Thyroid gland (tissue), 4 donors: Measurements from ENCODE around the gene CDH4. TPM values are rescaled to one million over a fixed set of nuclear protein-coding genes. Genes with fewer than 3 reads are reported as not detected.

Experiments
- DNase-seq, 2 donors: peaks; one replicate each; pipeline ENCODE4 v3.0.0-alpha.2; 2019
- H3K27ac ChIP-seq, 3 donors: fragments of 200-600 bp; sonication (generic); 1 replicate in 2 of 3; 2 replicates in 1 of 3; pipeline ENCODE4 v1.5.1; 2016 to 2019; ENCODE audit warnings: mild to moderate bottlenecking in 1 of 3, moderate library complexity in 1 of 3
- H3K27me3 ChIP-seq: fragments of 200-600 bp; sonication (generic); one replicate; pipeline ENCODE4 v1.5.1; 2019
- H3K36me3 ChIP-seq, 2 donors: fragments of 200-600 bp; sonication (generic); one replicate each; pipeline ENCODE4 v1.5.1; 2016 to 2019
- H3K4me1 ChIP-seq, 2 donors: fragments of 200-600 bp; sonication (generic); one replicate each; pipeline ENCODE4 v1.5.1; 2017 to 2019
- H3K4me3 ChIP-seq, 3 donors: fragments of 200-600 bp; sonication (generic); replicated peaks in 1 of 3; 1 replicate in 2 of 3; 2 replicates in 1 of 3; pipeline ENCODE4 v1.5.1; 2016; ENCODE audit warnings: mild to moderate bottlenecking in 1 of 3
- H3K9me3 ChIP-seq: fragments of 200-600 bp; sonication (generic); one replicate; pipeline ENCODE4 v1.5.1; 2017
- POLR2A ChIP-seq, 2 donors: fragments of 450-650 bp; IDR thresholded peaks; one replicate each; pipeline ENCODE4 v1.6.1; 2017; ENCODE audit warnings: antibody characterized with exemption in 2 of 2, mild to moderate bottlenecking in 2 of 2, moderate library complexity in 1 of 2
- WGBS, 2 donors: methylation state at CpG; one replicate each; pipeline ENCODE4 v1.1.5; 2017; 5-methylcytosine and 5-hydroxymethylcytosine counted together
- intact Hi-C: fragments of 100-400 bp; cut with DNase I; formaldehyde crosslinking; loops from one replicate; pipeline ENCODE4 v1.15.1; 2023
- total RNA-seq, 4 donors: library from RNA; depleted of rRNA; stranded (reverse); fragments of >200 nt; gene quantifications; one replicate each; pipeline ENCODE4 v1.2.3, GENCODE V29; 2016
- TF ChIP-seq, protein P1 (sequence below), 6 experiments: fragments of 200-600 bp in 3 of 6; fragments of 450-650 bp in 3 of 6; sonication (generic) in 3 of 6; IDR thresholded peaks; one replicate each; pipeline ENCODE4 v1.5.1; 2016 to 2019; ENCODE audit warnings: antibody characterized with exemption in 6 of 6, mild to moderate bottlenecking in 2 of 6, inconsistent platforms in 1 of 6, moderate library complexity in 1 of 6

The CDH4 gene
- total RNA-seq, 4 donors from 2014 or later: 0.22 to 0.29 (median 0.29) TPM; not detected in 1

DNA sequence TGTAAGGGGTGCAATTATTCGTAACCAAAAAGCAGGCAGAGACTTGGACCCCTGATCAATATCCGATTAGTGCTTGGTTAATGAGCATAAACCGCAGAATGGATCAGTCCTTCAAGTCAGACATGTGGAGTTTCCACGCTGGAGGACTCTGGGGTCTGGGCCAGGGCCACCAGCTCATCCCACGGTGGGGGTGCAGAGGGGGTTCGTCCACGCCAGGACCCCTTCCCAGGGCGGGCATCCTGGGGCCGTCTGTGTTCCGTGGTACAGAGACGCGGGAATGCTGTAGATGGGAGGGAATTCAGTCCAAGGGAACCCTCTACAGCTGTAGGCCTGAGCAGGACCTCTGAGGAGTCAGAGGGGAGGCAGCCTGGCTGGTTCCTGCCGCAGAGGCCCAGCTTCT, 615.9 kb downstream of the CDH4 start:
- H3K27me3 ChIP-seq: no peaks in the 10 kb centered on the region
- no peaks in the 10 kb centered on the region for H3K4me1 ChIP-seq
- H3K27ac ChIP-seq: no peak overlapping the region
- intact Hi-C loops: no loop called here
- no peak for DNase-seq
- TF ChIP-seq, protein P1, sequence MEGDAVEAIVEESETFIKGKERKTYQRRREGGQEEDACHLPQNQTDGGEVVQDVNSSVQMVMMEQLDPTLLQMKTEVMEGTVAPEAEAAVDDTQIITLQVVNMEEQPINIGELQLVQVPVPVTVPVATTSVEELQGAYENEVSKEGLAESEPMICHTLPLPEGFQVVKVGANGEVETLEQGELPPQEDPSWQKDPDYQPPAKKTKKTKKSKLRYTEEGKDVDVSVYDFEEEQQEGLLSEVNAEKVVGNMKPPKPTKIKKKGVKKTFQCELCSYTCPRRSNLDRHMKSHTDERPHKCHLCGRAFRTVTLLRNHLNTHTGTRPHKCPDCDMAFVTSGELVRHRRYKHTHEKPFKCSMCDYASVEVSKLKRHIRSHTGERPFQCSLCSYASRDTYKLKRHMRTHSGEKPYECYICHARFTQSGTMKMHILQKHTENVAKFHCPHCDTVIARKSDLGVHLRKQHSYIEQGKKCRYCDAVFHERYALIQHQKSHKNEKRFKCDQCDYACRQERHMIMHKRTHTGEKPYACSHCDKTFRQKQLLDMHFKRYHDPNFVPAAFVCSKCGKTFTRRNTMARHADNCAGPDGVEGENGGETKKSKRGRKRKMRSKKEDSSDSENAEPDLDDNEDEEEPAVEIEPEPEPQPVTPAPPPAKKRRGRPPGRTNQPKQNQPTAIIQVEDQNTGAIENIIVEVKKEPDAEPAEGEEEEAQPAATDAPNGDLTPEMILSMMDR (IDR thresholded peaks at IDR 0.05): no peak
- no peak for TF ChIP-seq POLR2A (IDR thresholded peaks at IDR 0.05)
- H3K4me3 ChIP-seq: no peak overlapping the region
- no peaks in the 10 kb centered on the region for H3K9me3 ChIP-seq
- H3K36me3 ChIP-seq: no peaks in the 10 kb centered on the region
- 87 to 91% methylated on average over 4 to 9 of the region's 13 CpGs for WGBS, 2 donors

DNA sequence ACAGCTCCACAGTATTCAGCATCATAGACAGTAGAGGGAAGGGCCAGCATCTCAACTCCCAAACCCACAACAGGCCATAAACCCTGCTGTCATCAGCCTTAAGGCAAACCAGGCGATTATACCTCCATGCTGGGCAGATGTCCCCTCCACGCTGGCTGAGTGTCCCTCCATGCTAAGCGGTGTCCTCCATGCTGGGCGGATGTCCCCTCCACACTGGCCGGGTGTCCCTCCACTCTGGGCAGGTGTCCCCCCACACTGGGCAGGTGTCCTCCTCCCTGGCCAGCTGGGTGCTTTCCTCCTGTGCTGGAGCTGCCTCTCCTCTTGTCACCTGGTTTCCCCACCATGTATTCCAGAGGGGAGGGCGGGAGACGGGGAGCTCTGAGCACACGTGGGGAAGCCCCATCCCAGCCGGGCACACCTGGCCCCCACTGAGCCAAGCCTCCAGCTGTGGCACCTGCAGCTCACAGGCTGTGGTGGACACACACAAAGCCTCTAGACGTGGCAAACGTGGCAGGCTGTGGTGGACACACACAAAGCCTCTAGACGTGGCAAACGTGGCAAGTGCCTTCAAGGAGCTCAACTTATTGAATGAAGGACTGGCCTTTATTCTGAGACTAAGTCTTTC, 616.5 kb downstream of the CDH4 start:
- Histone ChIP-seq H3K4me1 (no peaks in the 10 kb centered on the region), H3K4me3 (no peak overlapping the region), H3K36me3 (no peaks in the 10 kb centered on the region), H3K27me3 (no peaks in the 10 kb centered on the region), H3K9me3 (no peaks in the 10 kb centered on the region), H3K27ac (no peak overlapping the region)
- intact Hi-C loops: no loop called here
- no peak for DNase-seq
- WGBS, 2 donors: 64 to 70% methylated on average over 5 to 13 of the region's 13 CpGs
- no peak for TF ChIP-seq POLR2A (IDR thresholded peaks at IDR 0.05)
- TF ChIP-seq, protein P1 (IDR thresholded peaks at IDR 0.05): no peak

DNA sequence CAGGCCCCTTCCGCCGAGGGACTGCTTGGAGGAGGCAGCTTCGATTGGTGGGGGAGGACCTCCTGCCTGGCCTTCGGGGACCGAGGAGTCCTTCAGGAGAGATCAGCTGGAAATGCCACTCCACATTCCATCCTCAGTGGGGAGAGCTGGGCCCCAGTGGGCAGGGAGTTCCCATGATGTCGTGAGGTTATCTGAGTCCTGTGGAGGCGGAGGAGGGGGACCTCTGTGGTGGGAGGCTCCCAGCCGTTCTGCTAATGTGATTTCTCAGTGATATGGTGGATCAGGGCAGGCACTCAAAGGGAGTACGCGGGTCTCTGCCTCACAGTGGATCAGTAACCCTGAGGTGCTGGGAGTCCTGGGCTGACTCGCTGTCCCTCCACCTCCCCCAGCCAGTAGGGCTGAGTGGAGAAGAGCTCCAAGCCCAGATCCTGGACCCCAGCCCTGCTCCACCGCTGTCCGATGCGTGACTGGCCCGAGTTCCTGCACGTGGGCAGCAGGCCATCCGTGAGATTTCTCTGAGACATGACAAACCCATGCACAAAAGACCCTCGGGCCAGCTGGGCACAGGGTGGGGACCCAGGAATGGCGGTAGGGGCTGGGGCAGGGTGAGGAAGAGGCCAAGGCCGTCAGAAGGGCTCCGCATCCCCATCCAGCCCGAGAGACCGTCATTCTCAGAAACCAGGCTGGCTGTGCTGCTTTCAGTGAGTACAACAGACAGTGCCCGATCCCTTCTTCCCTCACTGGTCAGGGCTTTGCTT, 617.9 kb downstream of the CDH4 start:
- no peaks in the 10 kb centered on the region for H3K36me3 ChIP-seq
- no peak overlapping the region for H3K27ac ChIP-seq
- TF ChIP-seq, protein P1 (IDR thresholded peaks at IDR 0.05): no peak
- TF ChIP-seq POLR2A (IDR thresholded peaks at IDR 0.05): no peak
- no peaks in the 10 kb centered on the region for H3K9me3 ChIP-seq
- DNase-seq: no peak
- intact Hi-C loops: no loop called here
- 63 to 68% methylated on average over 19 of the region's 24 CpGs for WGBS, 2 donors
- no peaks in the 10 kb centered on the region for H3K4me1 ChIP-seq
- H3K27me3 ChIP-seq: no peaks in the 10 kb centered on the region
- H3K4me3 ChIP-seq: no peak overlapping the region

DNA sequence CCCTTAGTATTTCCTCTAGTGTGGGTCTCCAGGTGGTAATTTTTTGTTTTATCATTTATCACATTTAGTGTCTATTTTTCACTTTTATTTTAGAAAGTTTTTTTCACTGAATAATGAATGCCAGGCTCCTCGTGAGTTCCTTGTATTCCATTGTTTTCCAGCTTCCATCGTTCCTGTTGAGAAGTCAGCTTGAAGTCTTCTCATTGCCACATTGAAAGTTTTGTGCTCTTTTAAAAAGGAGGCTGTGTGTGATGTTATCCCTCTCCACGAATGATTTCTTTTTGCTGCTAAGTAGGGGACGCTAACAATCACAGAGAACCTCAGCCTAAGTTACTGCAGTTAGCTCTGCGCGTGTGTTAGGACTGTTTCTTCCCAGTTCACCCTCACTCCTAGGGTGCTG, 619.1 kb downstream of the CDH4 start:
- no peaks in the 10 kb centered on the region for H3K9me3 ChIP-seq
- H3K36me3 ChIP-seq: no peaks in the 10 kb centered on the region
- H3K27me3 ChIP-seq: no peaks in the 10 kb centered on the region
- no peaks in the 10 kb centered on the region for H3K4me1 ChIP-seq
- no peak overlapping the region for H3K4me3 ChIP-seq
- H3K27ac ChIP-seq: no peak overlapping the region
- intact Hi-C loops: no loop called here
- no peak for DNase-seq
- WGBS, 2 donors: 87 to 89% methylated on average over 6 of the region's 6 CpGs
- TF ChIP-seq, protein P1 (IDR thresholded peaks at IDR 0.05): no peak
- TF ChIP-seq POLR2A (IDR thresholded peaks at IDR 0.05): no peak

DNA sequence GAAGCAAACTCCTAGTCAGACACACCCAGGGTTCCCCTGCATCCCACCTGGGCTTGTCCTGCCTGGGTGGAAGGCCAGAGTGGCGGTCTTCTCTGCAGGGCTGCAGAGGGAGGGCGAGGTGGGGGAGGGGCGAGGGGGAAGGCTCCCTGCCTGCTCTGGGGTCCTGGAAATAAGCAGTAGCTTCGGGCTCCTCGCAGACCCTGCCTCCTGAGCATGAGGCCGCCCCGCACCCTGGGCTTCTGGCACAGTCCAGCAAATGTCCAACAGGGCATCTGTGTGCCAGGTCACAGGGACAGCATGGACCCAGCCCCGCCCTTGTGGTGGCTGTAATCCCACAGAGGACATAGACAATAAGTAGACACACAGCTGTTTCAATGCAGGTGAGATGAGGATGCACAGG, 619.9 kb downstream of the CDH4 start:
- Histone ChIP-seq H3K27me3 (no peaks in the 10 kb centered on the region), H3K27ac (no peak overlapping the region), H3K4me3 (no peak overlapping the region), H3K9me3 (no peaks in the 10 kb centered on the region), H3K4me1 (no peaks in the 10 kb centered on the region), H3K36me3 (no peaks in the 10 kb centered on the region)
- TF ChIP-seq POLR2A (IDR thresholded peaks at IDR 0.05): no peak
- TF ChIP-seq, protein P1 (IDR thresholded peaks at IDR 0.05): no peak
- no peak for DNase-seq
- 81 to 86% methylated on average over 6 to 8 of the region's 8 CpGs for WGBS, 2 donors
- intact Hi-C loops: no loop called here
